Adrenal gland (tissue), 12 donors: ENCODE results near the gene KDM1B. TPM values are rescaled to one million over a fixed set of nuclear protein-coding genes. Genes with fewer than 3 reads are reported as not detected.

ENCODE experiments used
- DNase-seq, 7 donors: peaks; one replicate each; pipeline ENCODE4 v3.0.0-alpha.2; 2019 to 2020
- H3K27ac ChIP-seq, 5 donors: fragments of 200-600 bp; sonication (generic) in 4 of 5; 1 replicate in 3 of 5; 2 replicates in 2 of 5; pipeline versions ENCODE4 v1.5.1 to v1.8.0; 2016 to 2020; ENCODE audit warnings: mild to moderate bottlenecking in 1 of 5
- H3K27me3 ChIP-seq: fragments of 200-600 bp; 2 replicates; pipeline ENCODE4 v1.8.0; 2021
- H3K36me3 ChIP-seq, 2 donors: fragments of 200-600 bp; replicated peaks in 1 of 2; 1 replicate in 1 of 2; 2 replicates in 1 of 2; pipeline versions ENCODE4 v1.5.1 to v1.8.0; 2018 to 2022
- H3K4me1 ChIP-seq, 2 donors: fragments of 200-600 bp; replicated peaks in 1 of 2; 1 replicate in 1 of 2; 2 replicates in 1 of 2; pipeline versions ENCODE4 v1.5.1 to v1.8.0; 2018 to 2021
- H3K4me3 ChIP-seq, 4 donors: fragments of 200-600 bp; sonication (generic) in 3 of 4; one replicate each; pipeline ENCODE4 v1.5.1; 2016 to 2018
- H3K9me3 ChIP-seq, 3 donors: fragments of 200-600 bp; sonication (generic) in 1 of 3; replicated peaks in 1 of 3; 1 replicate in 2 of 3; 2 replicates in 1 of 3; pipeline versions ENCODE4 v1.5.1 to v1.8.0; 2016 to 2021
- POLR2A ChIP-seq, 2 donors: fragments of 450-650 bp; IDR thresholded peaks; one replicate each; pipeline ENCODE4 v1.6.1; 2017; ENCODE audit warnings: antibody characterized with exemption in 2 of 2, mild to moderate bottlenecking in 2 of 2, moderate library complexity in 1 of 2
- WGBS, 4 donors: extraction: QIAGEN DNeasy Blood & Tissue Kit in 2 of 4; methylation state at CpG; one replicate each; pipeline versions ENCODE4 v1.1.5 to v1.1.7; 2013 to 2017; 5-methylcytosine and 5-hydroxymethylcytosine counted together
- intact Hi-C, 2 donors: fragments of 100-400 bp; cut with DNase I; formaldehyde crosslinking; loops; one replicate each; pipeline versions ENCODE4 v1.14.1 to v1.15.0; 2022 to 2023
- polyA plus RNA-seq, 3 donors: library from polyadenylated mRNA; stranded (reverse); fragments of 200-250 nt in 2 of 3; fragments of 350-450 nt in 1 of 3; fragmentation: Illumina TruSeq in 1 of 3; extraction: RNeasy Lipid Tissue Mini Kit (QIAGEN cat#74804) in 1 of 3; gene quantifications; one replicate each; pipeline ENCODE4 v1.2.3, GENCODE V29; 2013 to 2014
- total RNA-seq, 9 donors: library from RNA; depleted of rRNA in 4 of 9; stranded (reverse); fragments of >200 nt in 4 of 9; fragments of 120-200 nt in 1 of 9; fragmentation: NEBNext Ultra II Directional in 1 of 9; extraction: Animal tissue kit (Norgen Biotek cat#: 25700) in 1 of 9; gene quantifications; one replicate each; pipeline versions ENCODE4 v1.1.0 to v1.2.4, GENCODE V29; 2013 to 2023
- TF ChIP-seq, protein P1 (sequence below), 6 experiments: fragments of 450-650 bp in 4 of 6; fragments of 200-600 bp in 2 of 6; sonication (generic) in 1 of 6; IDR thresholded peaks; 1 replicate in 5 of 6; 2 replicates in 1 of 6; pipeline versions ENCODE4 v1.5.1 to v1.8.0; 2016 to 2021; ENCODE audit warnings: antibody characterized with exemption in 6 of 6, mild to moderate bottlenecking in 2 of 6, moderate library complexity in 1 of 6
- donor health status: healthy with polysubstance abuse.
- donor health status: Bipolar disorder and iron deficiency.
- donor health status: DM: yes; HTN: yes; CAD: no.
- donor health status: DM: no; HTN: no; CAD: no.
- donor health status: DM: no; HTN: no; CAD: no.
- donor health status: DM: yes; HTN: yes; CAD: no.

Gene KDM1B
- total and polyA plus RNA-seq, 12 donors, result 1.8 to 36.0 (median 18.4) TPM

DNA sequence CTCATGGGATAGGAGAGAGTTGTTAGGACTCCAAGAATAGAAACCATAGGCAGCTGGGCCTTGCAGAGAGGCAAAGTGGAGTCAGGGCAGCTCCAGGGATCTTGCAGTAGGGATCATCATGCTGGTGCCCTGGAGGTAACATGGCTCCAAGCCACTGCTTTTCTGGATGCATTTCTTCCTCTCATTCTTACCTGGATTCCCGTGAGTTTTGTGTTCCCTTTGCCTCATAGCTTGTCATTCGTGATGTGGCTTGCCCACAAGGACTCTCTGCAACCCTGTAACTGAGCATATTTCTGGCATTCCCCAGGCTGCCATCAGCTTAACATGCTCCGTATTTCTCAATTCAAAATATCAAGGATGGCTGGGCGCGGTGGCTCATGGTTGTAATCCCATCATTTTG lies 38.1 kb upstream of the KDM1B start:
- DNase-seq, result no peak
- 80 to 87% (median 84%) methylated on average over 5 of the region's 5 CpGs for WGBS, 4 donors

DNA sequence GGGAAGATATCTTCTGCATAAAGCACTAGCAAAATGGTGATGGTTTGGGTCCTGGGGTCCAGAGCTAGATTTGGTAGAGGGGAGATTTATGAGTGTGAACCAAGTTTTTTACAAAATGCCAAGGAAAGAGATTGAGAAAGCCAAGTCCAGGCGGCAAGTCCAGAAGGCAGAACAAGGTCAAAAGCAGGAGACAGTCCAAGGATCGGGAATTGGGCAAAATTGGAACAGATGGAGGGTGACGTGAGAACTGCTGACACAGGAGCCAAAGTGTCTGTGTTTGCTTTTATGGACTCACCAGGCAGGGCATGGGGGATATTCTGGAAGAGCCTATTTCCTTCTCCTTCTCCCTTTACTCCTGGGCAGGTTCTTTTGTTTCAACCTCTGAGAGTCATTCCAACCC lies 36.9 kb upstream of the KDM1B start:
- no peaks in the 10 kb centered on the region for H3K9me3 ChIP-seq
- H3K36me3 ChIP-seq, result no peaks in the 10 kb centered on the region
- no peak overlapping the region for H3K27ac ChIP-seq
- 31 to 42% (median 36%) methylated on average over 3 of the region's 3 CpGs for WGBS, 4 donors
- H3K4me3 ChIP-seq, result no peak overlapping the region
- no peak for TF ChIP-seq POLR2A (IDR thresholded peaks at IDR 0.05)
- TF ChIP-seq, protein P1, sequence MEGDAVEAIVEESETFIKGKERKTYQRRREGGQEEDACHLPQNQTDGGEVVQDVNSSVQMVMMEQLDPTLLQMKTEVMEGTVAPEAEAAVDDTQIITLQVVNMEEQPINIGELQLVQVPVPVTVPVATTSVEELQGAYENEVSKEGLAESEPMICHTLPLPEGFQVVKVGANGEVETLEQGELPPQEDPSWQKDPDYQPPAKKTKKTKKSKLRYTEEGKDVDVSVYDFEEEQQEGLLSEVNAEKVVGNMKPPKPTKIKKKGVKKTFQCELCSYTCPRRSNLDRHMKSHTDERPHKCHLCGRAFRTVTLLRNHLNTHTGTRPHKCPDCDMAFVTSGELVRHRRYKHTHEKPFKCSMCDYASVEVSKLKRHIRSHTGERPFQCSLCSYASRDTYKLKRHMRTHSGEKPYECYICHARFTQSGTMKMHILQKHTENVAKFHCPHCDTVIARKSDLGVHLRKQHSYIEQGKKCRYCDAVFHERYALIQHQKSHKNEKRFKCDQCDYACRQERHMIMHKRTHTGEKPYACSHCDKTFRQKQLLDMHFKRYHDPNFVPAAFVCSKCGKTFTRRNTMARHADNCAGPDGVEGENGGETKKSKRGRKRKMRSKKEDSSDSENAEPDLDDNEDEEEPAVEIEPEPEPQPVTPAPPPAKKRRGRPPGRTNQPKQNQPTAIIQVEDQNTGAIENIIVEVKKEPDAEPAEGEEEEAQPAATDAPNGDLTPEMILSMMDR (IDR thresholded peaks at IDR 0.05), result no peak
- intact Hi-C loops, result no loop called here
- H3K27me3 ChIP-seq, result no peaks in the 10 kb centered on the region
- peaks cover 5 to 6% of the 10 kb centered on the region in 2 donors for H3K4me1 ChIP-seq
- peak in 3 of 7 donors; percentile 17 to 33 (median 28) for DNase-seq

More for the DNA sequence above, 38.1 kb upstream of the KDM1B start:
- Histone ChIP-seq H3K36me3 (no peaks in the 10 kb centered on the region), H3K4me1 (peaks cover 3% of the 10 kb centered on the region in 2 donors), H3K4me3 (no peak overlapping the region), H3K27ac (no peak overlapping the region), H3K9me3 (no peaks in the 10 kb centered on the region), H3K27me3 (no peaks in the 10 kb centered on the region)
- intact Hi-C loops, result no loop called here
- TF ChIP-seq, protein P1 (IDR thresholded peaks at IDR 0.05), result no peak
- TF ChIP-seq POLR2A (IDR thresholded peaks at IDR 0.05), result no peak

DNA sequence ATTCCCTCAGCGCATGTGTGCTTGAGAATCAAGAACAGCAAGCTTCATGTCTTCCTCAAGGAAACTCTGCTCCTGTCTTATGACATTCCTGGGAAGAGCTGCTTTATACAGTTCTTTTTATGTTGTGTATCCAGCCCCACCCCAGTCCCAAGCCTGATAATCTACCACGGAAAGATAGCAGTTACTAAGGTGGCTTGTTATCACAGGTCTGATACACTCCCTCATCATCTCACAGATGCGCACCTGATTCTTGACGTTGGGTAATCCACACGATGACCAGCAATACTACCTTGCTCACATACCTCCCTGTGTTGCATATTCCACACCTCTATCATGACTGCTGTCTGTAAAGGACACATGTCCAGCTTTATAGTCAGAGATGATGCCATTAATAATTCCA lies 36.0 kb upstream of the KDM1B start:
- 72 to 88% (median 82%) methylated on average over 5 of the region's 5 CpGs for WGBS, 4 donors
- Histone ChIP-seq H3K27ac (no peak overlapping the region), H3K9me3 (no peaks in the 10 kb centered on the region), H3K4me3 (no peak overlapping the region), H3K36me3 (no peaks in the 10 kb centered on the region), H3K27me3 (no peaks in the 10 kb centered on the region), H3K4me1 (peaks cover 5 to 6% of the 10 kb centered on the region in 2 donors)
- no peak for DNase-seq
- TF ChIP-seq POLR2A (IDR thresholded peaks at IDR 0.05), result no peak
- TF ChIP-seq, protein P1 (IDR thresholded peaks at IDR 0.05), result no peak
- intact Hi-C loops, result no loop called here

DNA sequence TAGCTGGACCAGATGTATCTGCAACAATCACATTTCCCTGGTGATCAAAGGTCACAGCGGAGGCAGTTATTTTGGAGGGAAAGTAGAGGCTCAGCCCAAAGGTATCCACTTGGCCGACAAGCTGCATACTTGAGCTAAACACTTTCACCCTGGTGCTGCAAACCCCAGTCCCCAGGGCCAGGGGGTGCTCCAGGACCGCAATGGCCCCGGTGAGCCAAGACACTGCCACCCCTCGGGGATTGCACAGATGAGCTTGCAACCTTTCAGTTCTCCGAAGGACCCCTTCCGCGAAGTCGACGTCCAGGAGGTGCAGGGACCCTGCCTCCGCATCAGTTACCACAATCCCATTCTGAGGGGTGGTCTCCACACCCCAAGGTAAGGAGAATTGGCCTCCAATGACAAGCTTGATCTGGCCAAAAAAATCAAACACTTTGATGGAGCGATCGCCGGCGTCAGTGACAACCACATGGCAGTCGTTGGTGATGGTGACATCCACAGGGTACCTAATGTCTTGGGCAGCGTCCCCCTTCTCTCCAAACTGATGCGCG lies 33.6 kb upstream of the KDM1B start:
- no peaks in the 10 kb centered on the region for H3K9me3 ChIP-seq
- TF ChIP-seq, protein P1 (IDR thresholded peaks at IDR 0.05), result no peak
- no peak for TF ChIP-seq POLR2A (IDR thresholded peaks at IDR 0.05)
- H3K4me3 ChIP-seq, result peak overlapping the region in 2 of 4 donors; percentile 31 to 46
- intact Hi-C loops, result loop anchor here (5.0 to 10.0 kb wide), 3 partner anchors 134 to 537 kb away; partner anchors contain the start of gene KIF13A (in 1 of the 2)
- peaks cover 5 to 6% of the 10 kb centered on the region in 2 donors for H3K4me1 ChIP-seq
- H3K27ac ChIP-seq, result peak overlapping the region in 1 of 5 donors; percentile 35
- H3K27me3 ChIP-seq, result no peaks in the 10 kb centered on the region
- H3K36me3 ChIP-seq, result no peaks in the 10 kb centered on the region
- WGBS, 4 donors, result 70 to 76% (median 74%) methylated on average over 11 to 19 of the region's 19 CpGs
- DNase-seq, result peak in 2 of 7 donors; percentile 22 to 25
